Gastrocnemius medialis (tissue), 4 donors: ENCODE data around the gene TRA2A. TPM values are rescaled to one million over a fixed set of nuclear protein-coding genes. Genes with fewer than 3 reads are reported as not detected.

ENCODE experiments used
- ATAC-seq, 2 donors: fragments of 150-250 bp; one replicate each; pipeline ENCODE4 v1.9.1; 2016
- DNase-seq, 2 donors: peaks; one replicate each; pipeline ENCODE4 v3.0.0-alpha.2; 2019
- H3K27ac ChIP-seq, 4 donors: fragments of 200-600 bp; sonication (generic); 1 replicate in 1 of 4; 2 replicates in 3 of 4; pipeline ENCODE4 v1.5.1; 2016 to 2018; ENCODE audit warnings: mild to moderate bottlenecking in 2 of 4, moderate library complexity in 1 of 4
- H3K27me3 ChIP-seq, 3 donors: fragments of 200-600 bp; sonication (generic) in 2 of 3; 1 replicate in 1 of 3; 2 replicates in 2 of 3; pipeline versions ENCODE4 v1.5.1 to v1.6.0; 2016 to 2019; ENCODE audit warnings: mild to moderate bottlenecking in 1 of 3, moderate library complexity in 1 of 3
- H3K36me3 ChIP-seq, 2 donors: fragments of 200-600 bp; sonication (generic) in 1 of 2; one replicate each; pipeline ENCODE4 v1.5.1; 2017 to 2018
- H3K4me1 ChIP-seq, 2 donors: fragments of 200-600 bp; sonication (generic) in 1 of 2; one replicate each; pipeline ENCODE4 v1.5.1; 2016 to 2017; ENCODE audit warnings: mild to moderate bottlenecking in 2 of 2
- H3K4me3 ChIP-seq, 4 donors: fragments of 200-600 bp; sonication (generic) in 3 of 4; 1 replicate in 1 of 4; 2 replicates in 3 of 4; pipeline ENCODE4 v1.5.1; 2016 to 2019; ENCODE audit warnings: mild to moderate bottlenecking in 2 of 4
- H3K9me3 ChIP-seq, 3 donors: fragments of 200-600 bp; sonication (generic) in 2 of 3; 1 replicate in 1 of 3; 2 replicates in 2 of 3; pipeline ENCODE4 v1.5.1; 2016 to 2019
- CTCF ChIP-seq, 5 experiments: fragments of 450-650 bp in 3 of 5; fragments of 200-600 bp in 2 of 5; sonication (generic) in 2 of 5; IDR thresholded peaks in 4 of 5; conservative IDR thresholded peaks in 1 of 5; 1 replicate in 4 of 5; 2 replicates in 1 of 5; pipeline ENCODE4 v1.5.1; 2016 to 2019; ENCODE audit warnings: antibody characterized with exemption in 5 of 5, mild to moderate bottlenecking in 3 of 5, moderate library complexity in 3 of 5
- POLR2A ChIP-seq, 2 donors: fragments of 450-650 bp; IDR thresholded peaks; one replicate each; pipeline ENCODE4 v1.6.1; 2017; ENCODE audit warnings: antibody characterized with exemption in 2 of 2, mild to moderate bottlenecking in 2 of 2, moderate library complexity in 2 of 2
- in situ Hi-C, 4 donors: fragments of 200-750 bp; cut with MboI; loops; one replicate each; pipeline versions ENCODE4 v1.15.0 to v1.8.0; 2017; ENCODE audit warnings: low sequenced_read_pairs in 4 of 4
- intact Hi-C: fragments of 100-400 bp; cut with DNase I; formaldehyde crosslinking; loops from one replicate; pipeline ENCODE4 v1.15.1; 2023; ENCODE audit warnings: low total_unique reads
- total RNA-seq, 4 donors: library from RNA; depleted of rRNA; stranded (reverse); fragments of >200 nt; gene quantifications; one replicate each; pipeline versions ENCODE4 v1.1.0 to v1.2.3, GENCODE V29; 2016

The TRA2A gene
- total RNA-seq, 4 donors from 2014 or later = 4.8 to 6.4 (median 5.7) TPM

- Histone ChIP-seq H3K27me3 (peaks cover 26 to 36% (median 31%) of the 10 kb centered on the region in 3 donors), H3K4me3 (no peak overlapping the region), H3K36me3 (no peaks in the 10 kb centered on the region), H3K4me1 (no peaks in the 10 kb centered on the region), H3K9me3 (no peaks in the 10 kb centered on the region), H3K27ac (no peak overlapping the region)
- ATAC-seq (no peak), DNase-seq (no peak)
- in situ Hi-C loops = no loop called here
- TF ChIP-seq POLR2A (IDR thresholded peaks at IDR 0.05) = no peak
- intact Hi-C loops = no loop called here
Observed at GRCh38 chr7:23482686-23483085, 49.1 kb downstream of the TRA2A start.

DNA sequence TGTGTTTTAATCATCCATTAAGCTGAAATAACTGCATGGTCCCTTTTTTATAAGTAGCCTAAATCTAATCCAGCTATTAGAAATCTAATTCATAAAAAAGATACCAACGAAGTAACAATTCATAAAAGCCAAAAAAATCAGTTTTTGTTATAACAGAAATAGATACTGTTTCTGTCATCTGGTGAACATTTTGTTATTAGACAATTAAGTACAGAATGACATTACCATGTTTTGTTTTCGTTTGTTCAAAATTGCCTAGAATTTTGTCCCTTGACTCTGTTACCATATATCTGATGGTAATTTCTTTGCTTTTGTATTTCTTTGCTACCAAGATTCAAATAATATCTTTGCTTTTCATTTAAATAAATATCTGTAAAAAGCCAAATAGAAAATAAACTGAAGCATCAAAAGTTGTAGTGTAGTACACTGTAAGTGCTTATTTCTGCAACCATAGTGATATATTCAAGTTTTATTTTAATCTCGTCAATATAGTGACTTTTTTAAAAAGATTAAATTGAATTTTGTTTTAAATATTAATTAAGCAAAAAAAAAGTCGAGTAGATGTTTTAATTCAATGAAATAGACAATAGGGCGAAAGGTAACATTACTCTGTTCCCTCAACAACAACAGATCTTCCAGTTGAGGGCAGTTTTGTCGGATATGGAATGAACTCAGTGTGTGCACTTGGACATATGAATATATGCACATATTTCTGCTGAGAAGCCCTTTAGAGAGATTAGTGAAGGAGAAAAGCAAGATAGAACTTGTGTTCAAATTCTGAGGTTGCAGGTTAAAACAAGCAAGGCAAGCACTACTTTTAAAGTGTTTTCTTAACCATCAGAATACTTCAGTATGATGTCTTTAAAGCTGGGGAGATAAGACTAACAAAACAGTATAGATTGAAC lies 53.6 kb downstream of the TRA2A start:
- Histone ChIP-seq H3K27me3 (peaks cover 70 to 78% (median 71%) of the 10 kb centered on the region in 3 donors), H3K36me3 (no peaks in the 10 kb centered on the region), H3K4me1 (peaks cover 0 to 14% of the 10 kb centered on the region in 2 donors), H3K9me3 (no peaks in the 10 kb centered on the region), H3K4me3 (no peak overlapping the region), H3K27ac (no peak overlapping the region)
- in situ Hi-C loops = no loop called here
- no peak for TF ChIP-seq POLR2A (IDR thresholded peaks at IDR 0.05)
- TF ChIP-seq CTCF (IDR thresholded peaks at IDR 0.05 in 4 of 5, conservative IDR thresholded peaks at IDR 0.05 in 1 of 5) = no peak
- DNase-seq = no peak
- no peak for ATAC-seq
- intact Hi-C loops = no loop called here

GRCh38 chr7:23477157-23477499 lies 54.7 kb downstream of the TRA2A start:
- ATAC-seq = no peak
- Histone ChIP-seq H3K4me3 (no peak overlapping the region), H3K27me3 (peaks cover 81 to 84% (median 82%) of the 10 kb centered on the region in 3 donors), H3K27ac (no peak overlapping the region), H3K4me1 (peaks cover 0 to 14% of the 10 kb centered on the region in 2 donors), H3K36me3 (no peaks in the 10 kb centered on the region), H3K9me3 (no peaks in the 10 kb centered on the region)
- TF ChIP-seq POLR2A (IDR thresholded peaks at IDR 0.05) = no peak
- TF ChIP-seq CTCF (IDR thresholded peaks at IDR 0.05 in 4 of 5, conservative IDR thresholded peaks at IDR 0.05 in 1 of 5) = no peak
- intact Hi-C loops (no loop called here), in situ Hi-C loops (no loop called here)
- DNase-seq = no peak

DNA sequence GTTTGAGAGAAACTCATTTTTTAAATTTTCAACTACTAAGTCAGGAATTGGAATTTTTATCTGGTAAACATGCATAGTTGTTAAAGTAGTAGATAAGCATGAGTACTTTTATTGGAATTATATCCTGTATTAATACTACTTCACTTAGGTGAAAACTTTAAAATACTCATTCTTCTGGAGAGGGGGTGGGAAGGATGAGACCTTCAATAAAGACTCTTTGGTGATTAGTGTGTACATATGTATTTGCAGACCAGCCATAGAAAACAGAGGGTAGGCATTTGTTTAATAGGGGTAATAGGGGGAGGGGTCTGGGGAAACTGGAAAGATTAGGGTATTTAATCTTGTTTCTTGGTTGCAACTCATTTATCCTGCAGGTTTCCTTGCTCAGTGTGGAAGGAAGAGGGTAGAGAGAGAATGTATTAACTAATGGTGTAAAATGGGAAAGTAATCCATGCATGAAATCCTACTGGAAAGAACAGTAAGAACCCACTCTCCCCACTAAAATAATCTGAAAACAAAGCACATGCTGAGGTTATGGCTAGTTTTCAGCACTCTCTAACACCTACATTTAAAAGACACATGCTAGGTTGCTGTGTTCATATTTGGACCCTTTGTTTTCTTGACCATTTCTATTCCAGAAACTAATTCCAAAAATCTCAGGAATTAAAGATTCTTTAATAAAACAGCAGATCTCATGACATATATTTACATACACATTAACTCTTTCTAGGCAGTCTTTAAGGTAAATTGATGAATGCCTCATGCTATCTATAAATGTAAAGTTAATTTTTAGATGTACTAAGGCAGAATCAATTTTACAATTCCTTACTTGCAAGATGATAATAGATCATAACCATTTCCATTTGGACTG lies 55.3 kb downstream of the TRA2A start:
- TF ChIP-seq CTCF (IDR thresholded peaks at IDR 0.05 in 4 of 5, conservative IDR thresholded peaks at IDR 0.05 in 1 of 5) (no peak), POLR2A (IDR thresholded peaks at IDR 0.05) (no peak)
- Histone ChIP-seq H3K36me3 (no peaks in the 10 kb centered on the region), H3K9me3 (no peaks in the 10 kb centered on the region), H3K4me1 (peaks cover 0 to 14% of the 10 kb centered on the region in 2 donors), H3K27ac (no peak overlapping the region), H3K4me3 (no peak overlapping the region), H3K27me3 (peaks cover 87 to 90% (median 88%) of the 10 kb centered on the region in 3 donors)
- no peak for ATAC-seq
- in situ Hi-C loops (no loop called here), intact Hi-C loops (no loop called here)
- DNase-seq = no peak

DNA sequence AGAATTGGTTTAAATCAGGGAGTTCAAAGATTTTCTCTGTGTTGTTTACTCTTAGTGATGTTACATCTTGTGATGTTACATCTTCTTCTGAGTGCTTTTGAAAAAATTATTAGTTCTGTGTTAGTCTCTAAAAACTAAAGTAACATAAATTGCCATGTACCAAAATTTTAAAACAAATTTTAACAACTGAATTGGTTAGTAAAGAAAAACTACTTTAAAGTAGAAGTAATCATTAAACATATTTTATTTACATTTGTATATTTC lies 56.3 kb downstream of the TRA2A start:
- Histone ChIP-seq H3K9me3 (no peaks in the 10 kb centered on the region), H3K27ac (no peak overlapping the region), H3K4me1 (peaks cover 3 to 22% of the 10 kb centered on the region in 2 donors), H3K36me3 (no peaks in the 10 kb centered on the region), H3K4me3 (no peak overlapping the region), H3K27me3 (peaks cover 94 to 100% (median 98%) of the 10 kb centered on the region in 3 donors)
- in situ Hi-C loops (no loop called here), intact Hi-C loops (no loop called here)
- DNase-seq (no peak), ATAC-seq (no peak)
- no peak for TF ChIP-seq POLR2A (IDR thresholded peaks at IDR 0.05)
- TF ChIP-seq CTCF (IDR thresholded peaks at IDR 0.05 in 4 of 5, conservative IDR thresholded peaks at IDR 0.05 in 1 of 5) = no peak
